Measurements from ENCODE around the gene SCN11A.
"Not testable (repeated sequence)": the region's sequence is repeated elsewhere in the genome, so short reads cannot be mapped to it uniquely, and the experiment has no call there.

DNA sequence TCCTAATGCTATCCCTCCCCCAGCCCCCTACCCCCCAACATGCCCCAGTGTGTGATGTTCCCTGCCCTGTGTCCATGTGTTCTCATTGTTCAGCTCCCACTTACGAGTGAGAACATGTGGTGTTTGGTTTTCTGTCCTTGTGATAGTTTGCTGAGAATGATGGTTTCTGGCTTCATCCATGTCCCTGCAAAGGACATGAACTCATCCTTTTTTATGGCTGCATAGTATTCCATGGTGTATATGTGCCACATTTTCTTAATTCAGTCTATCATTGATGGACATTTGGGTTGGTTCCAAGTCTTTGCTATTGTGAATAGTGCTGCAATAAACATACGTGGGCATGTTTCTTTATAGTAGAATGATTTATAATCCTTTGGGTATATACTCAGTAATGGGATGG, 9.5 kb upstream of the SCN11A start:
- TF ChIP-seq, protein P1, sequence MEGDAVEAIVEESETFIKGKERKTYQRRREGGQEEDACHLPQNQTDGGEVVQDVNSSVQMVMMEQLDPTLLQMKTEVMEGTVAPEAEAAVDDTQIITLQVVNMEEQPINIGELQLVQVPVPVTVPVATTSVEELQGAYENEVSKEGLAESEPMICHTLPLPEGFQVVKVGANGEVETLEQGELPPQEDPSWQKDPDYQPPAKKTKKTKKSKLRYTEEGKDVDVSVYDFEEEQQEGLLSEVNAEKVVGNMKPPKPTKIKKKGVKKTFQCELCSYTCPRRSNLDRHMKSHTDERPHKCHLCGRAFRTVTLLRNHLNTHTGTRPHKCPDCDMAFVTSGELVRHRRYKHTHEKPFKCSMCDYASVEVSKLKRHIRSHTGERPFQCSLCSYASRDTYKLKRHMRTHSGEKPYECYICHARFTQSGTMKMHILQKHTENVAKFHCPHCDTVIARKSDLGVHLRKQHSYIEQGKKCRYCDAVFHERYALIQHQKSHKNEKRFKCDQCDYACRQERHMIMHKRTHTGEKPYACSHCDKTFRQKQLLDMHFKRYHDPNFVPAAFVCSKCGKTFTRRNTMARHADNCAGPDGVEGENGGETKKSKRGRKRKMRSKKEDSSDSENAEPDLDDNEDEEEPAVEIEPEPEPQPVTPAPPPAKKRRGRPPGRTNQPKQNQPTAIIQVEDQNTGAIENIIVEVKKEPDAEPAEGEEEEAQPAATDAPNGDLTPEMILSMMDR (IDR thresholded peaks at IDR 0.05; ENCODE audit: low read length), result not testable (repeated sequence)
- not testable (repeated sequence) for TF ChIP-seq EZH2 (optimal IDR thresholded peaks at IDR 0.05; ENCODE audit: low read depth, low read length)

Data from MM.1S (cell line).